ENCODE data around the gene FAM162A.

Gene FAM162A

DNA sequence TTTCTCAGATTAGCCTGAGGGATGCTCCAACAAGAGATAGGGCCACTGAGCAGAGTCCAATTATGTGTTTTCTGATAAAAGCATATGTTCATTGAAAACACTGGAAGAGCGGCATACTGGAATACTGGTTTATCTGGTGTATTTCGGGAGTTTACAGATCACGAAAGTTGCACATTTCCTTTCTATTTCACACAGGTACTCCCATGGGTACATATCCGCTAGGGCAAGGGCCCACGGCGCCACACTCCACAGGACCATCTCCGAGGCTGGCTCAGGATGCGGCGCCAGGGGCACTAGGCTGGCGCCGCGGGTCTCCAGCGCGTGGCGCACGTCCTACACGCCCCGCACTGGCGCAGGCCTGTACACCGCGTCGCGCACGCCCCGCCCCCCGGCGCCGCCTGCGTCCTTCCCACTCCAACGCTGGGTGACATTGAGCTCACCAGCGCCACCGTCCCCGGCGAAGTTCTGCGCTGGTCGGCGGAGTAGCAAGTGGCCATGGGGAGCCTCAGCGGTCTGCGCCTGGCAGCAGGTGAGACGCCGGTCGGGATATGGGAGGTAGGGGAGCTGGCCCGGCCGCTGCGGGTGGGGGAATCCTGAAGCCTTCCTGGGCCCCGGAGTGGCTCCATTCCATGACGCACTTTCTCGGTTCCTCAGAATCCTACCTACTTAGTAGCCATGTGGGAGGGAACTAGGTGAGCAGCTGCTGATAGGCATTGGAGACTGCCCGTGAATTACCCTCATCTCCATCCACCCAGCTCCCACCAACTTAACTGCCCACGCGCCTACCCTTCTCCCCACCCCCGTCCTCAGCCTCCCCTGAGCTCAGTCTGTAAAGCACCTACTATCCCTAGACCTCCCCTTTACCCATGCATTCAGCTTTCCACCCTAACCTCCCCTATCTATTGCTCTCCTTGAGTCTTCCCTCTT lies at the start of gene FAM162A:
Gene FAM162A, plus strand, starts transcription at position 412 of the 927 bp plus-strand sequence. Its CDS starts 84 bp downstream, at position 496.
- DNase-seq: peak; percentile 96 to 98
- TF ChIP-seq POLR2A (IDR thresholded peaks at IDR 0.05; ENCODE audit: low read length) (peak; percentile 80), GATA1 (IDR thresholded peaks at IDR 0.05; ENCODE audit: low read depth, low read length) (no peak)

DNA sequence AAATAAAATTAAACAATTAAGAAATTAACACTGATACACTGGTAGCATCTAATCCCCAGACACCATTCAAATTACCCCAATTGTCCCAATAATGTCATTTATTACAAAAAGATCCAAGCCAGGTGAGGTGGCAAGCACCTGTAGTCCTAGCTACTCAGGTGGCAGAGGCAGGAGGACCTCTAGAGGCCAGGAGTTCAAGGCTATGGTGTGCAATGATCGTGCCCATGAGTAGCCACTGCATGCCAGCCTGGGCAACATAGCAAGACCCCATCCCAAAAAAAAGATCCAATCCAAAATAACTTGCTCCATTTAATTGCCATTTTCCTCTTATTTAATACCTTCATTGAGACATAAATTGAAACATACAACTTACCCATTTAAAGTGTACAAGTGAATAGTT lies 41.2 kb upstream of the FAM162A start:
- no peak for DNase-seq
- TF ChIP-seq GATA1 (IDR thresholded peaks at IDR 0.05; ENCODE audit: low read depth, low read length): no peak
- no peak for TF ChIP-seq POLR2A (IDR thresholded peaks at IDR 0.05; ENCODE audit: low read length)

DNA sequence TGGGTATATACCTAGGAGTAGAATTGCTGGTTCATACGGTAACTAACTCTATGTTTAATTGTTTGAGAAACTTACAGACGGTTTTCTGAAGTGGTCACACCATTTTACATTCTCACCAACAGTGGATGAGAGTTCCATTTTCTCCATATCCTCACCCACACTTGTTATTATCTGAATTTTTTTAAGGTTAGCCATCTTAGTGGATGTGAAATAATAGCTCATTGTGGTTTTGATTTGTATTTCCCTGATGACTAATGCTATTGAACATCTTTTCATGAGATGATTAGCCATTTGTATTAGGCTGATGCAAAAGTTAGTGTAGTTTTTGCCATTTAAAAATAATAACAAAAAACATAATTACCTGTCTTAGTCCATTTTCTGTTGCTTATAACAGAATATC lies 40.3 kb upstream of the FAM162A start:
- TF ChIP-seq POLR2A (IDR thresholded peaks at IDR 0.05; ENCODE audit: low read length) (no peak), GATA1 (IDR thresholded peaks at IDR 0.05; ENCODE audit: low read depth, low read length) (no peak)
- no peak for DNase-seq

GRCh38 chr3:122349171-122349570 lies 34.8 kb upstream of the FAM162A start:
- DNase-seq: no peak
- TF ChIP-seq POLR2A (IDR thresholded peaks at IDR 0.05; ENCODE audit: low read length): no peak
- no peak for TF ChIP-seq GATA1 (IDR thresholded peaks at IDR 0.05; ENCODE audit: low read depth, low read length)

- TF ChIP-seq GATA1 (IDR thresholded peaks at IDR 0.05; ENCODE audit: low read depth, low read length): no peak
- TF ChIP-seq POLR2A (IDR thresholded peaks at IDR 0.05; ENCODE audit: low read length): no peak
- no peak for DNase-seq
These were observed 33.1 kb upstream of the FAM162A start for GRCh38 chr3:122350814-122351418.

DNA sequence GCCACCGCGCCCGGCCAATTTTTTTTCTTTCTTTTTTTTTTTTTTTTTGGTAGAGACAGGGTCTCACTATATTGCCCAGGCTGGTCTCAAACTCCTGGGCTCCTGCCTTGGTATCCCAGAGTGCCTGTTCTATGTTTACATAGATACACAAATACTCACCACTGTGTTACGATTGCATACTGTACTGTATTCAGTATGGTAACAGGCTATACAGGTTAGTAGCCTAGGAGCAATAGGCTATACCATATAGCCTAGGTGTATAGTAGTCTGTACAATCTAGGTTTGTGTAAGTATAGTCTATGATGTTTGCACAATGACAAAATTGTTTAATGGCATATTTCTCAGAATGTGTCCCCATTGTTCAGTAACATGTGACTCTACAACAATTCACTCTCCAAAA lies 32.4 kb upstream of the FAM162A start:
- DNase-seq: no peak
- TF ChIP-seq GATA1 (IDR thresholded peaks at IDR 0.05; ENCODE audit: low read depth, low read length): no peak
- no peak for TF ChIP-seq POLR2A (IDR thresholded peaks at IDR 0.05; ENCODE audit: low read length)

DNA sequence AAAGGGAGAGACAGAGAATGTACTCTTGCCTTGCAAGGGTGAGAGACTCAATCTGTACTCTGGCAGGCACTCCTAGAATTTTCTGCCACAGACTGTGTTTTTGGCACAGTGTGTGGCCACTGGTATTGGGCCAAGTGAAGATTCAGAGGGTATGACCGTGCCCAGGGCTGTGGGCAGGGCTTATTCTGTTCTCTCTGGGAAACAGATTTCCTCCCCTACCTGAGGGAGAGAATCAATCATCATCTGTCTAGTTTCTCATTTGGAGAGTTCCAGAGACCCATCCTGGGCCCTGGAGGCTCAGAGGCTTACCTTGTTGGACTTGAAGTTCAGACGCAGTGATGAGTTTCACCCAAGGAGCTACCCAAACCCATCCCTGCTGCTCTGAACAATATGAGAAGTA lies 30.8 kb upstream of the FAM162A start:
- no peak for DNase-seq
- no peak for TF ChIP-seq GATA1 (IDR thresholded peaks at IDR 0.05; ENCODE audit: low read depth, low read length)

DNA sequence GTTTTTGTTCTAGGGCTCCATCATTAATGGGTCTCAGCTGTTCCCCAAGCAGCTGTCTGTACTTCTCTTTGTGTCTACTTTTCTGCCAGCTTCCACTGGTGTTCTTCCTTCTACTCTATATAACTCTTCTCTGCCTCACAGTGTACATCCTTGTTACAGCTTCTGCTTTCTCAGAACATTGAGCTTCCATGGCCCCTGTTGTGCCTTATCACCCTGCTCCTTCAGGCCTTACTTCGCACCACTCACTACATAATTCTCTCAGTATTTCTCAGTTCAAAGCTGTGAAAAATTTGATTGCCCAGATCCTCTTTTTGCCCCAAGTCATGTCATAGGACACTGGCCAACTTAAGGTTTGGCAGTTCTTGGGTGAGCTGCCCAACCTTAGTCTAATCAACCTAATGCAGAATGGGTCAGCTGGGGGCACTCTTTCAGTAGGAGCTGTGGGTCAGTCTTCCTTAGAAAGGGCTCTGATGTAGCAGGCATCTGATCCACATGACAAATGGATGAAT lies 30.0 kb upstream of the FAM162A start:
- TF ChIP-seq POLR2A (IDR thresholded peaks at IDR 0.05; ENCODE audit: low read length) (no peak), GATA1 (IDR thresholded peaks at IDR 0.05; ENCODE audit: low read depth, low read length) (no peak)
- peak in 1 of 2 experiments; percentile 44 for DNase-seq

DNA sequence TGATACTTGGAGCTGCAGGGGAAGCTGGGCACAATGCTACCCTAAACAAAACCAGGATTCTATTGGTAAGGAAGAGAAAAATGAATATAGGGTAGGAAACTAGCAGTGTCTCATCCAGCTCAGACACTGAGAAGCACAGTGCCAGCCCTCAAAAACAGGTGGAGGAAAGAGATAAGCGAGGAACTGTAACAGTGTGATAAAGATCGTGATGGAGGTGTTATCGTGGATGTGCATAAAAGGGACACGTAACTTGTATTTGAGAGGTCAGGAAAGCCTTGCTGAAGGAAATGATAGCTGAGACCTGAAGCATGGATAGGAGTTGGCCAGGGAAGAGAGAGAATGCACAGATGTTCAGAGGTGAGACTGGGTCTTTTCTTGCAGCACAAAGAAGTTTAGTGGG lies 28.4 kb upstream of the FAM162A start:
- TF ChIP-seq GATA1 (IDR thresholded peaks at IDR 0.05; ENCODE audit: low read depth, low read length) (no peak), POLR2A (IDR thresholded peaks at IDR 0.05; ENCODE audit: low read length) (no peak)
- DNase-seq: peak; percentile 53 to 85

GRCh38 chr3:122356402-122356801 lies 27.6 kb upstream of the FAM162A start:
- DNase-seq: peak; percentile 43 to 52
- TF ChIP-seq GATA1 (IDR thresholded peaks at IDR 0.05; ENCODE audit: low read depth, low read length) (no peak), POLR2A (IDR thresholded peaks at IDR 0.05; ENCODE audit: low read length) (no peak)

DNA sequence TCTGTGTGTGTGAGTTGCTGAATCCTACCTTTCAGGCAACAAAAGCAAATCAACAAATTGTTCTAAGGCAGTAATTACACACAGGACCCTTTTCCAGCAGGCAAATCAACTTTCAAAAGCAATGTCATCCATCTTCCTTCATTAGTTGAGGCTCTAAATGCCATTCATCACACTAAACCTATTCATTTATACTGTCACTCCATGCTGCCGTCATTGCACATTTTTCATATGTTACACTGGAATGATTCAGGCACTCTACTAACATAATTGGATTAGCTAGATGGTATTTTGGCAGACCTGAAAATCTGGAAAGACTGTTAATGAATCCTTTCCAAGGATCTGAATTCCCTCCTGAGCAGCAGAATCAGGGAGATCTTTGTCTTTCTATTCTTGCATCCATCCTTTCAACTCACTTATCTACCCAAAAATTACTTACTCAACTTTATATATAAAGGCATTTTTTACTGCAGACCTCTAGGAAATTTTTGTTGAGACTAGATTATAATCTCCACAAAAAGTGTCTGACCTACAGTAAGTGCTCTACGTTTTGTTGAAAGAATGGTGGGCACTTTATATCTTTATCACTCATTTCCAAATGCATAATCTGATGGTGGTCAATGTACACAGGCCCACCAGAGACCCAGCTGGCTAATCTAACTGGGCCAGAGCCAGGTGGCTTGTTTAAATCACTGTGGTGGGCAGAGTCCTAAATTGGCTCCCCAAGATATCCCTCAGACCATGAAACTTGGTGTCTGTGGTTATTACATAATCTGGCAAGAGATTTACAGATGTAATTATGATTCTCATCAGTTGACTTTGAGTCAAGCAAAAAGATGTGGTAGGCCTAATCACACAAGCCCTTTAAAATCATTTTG lies 25.9 kb upstream of the FAM162A start:
- DNase-seq: peak in 1 of 2 experiments; percentile 41
- no peak for TF ChIP-seq POLR2A (IDR thresholded peaks at IDR 0.05; ENCODE audit: low read length)
- TF ChIP-seq GATA1 (IDR thresholded peaks at IDR 0.05; ENCODE audit: low read depth, low read length): no peak

- no peak for TF ChIP-seq POLR2A (IDR thresholded peaks at IDR 0.05; ENCODE audit: low read length)
- no peak for TF ChIP-seq GATA1 (IDR thresholded peaks at IDR 0.05; ENCODE audit: low read depth, low read length)
- peak in 1 of 2 experiments; percentile 10 for DNase-seq
These were observed 25.3 kb upstream of the FAM162A start for GRCh38 chr3:122358703-122359032.

- TF ChIP-seq POLR2A (IDR thresholded peaks at IDR 0.05; ENCODE audit: low read length) (no peak), GATA1 (IDR thresholded peaks at IDR 0.05; ENCODE audit: low read depth, low read length) (no peak)
- no peak for DNase-seq
These were observed 22.0 kb upstream of the FAM162A start for GRCh38 chr3:122362026-122362425.

- TF ChIP-seq POLR2A (IDR thresholded peaks at IDR 0.05; ENCODE audit: low read length) (no peak), GATA1 (IDR thresholded peaks at IDR 0.05; ENCODE audit: low read depth, low read length) (no peak)
- no peak for DNase-seq
These were observed 19.5 kb upstream of the FAM162A start for GRCh38 chr3:122364490-122364889.

All from erythroblast (primary cell).